Measurements from ENCODE around the gene PSMD10. TPM values are rescaled to one million over a fixed set of nuclear protein-coding genes. Genes with fewer than 3 reads are reported as not detected.

Gene PSMD10
- total RNA-seq, 4 donors from 2014 or later, result 39.4 to 53.4 (median 42.1) TPM

DNA sequence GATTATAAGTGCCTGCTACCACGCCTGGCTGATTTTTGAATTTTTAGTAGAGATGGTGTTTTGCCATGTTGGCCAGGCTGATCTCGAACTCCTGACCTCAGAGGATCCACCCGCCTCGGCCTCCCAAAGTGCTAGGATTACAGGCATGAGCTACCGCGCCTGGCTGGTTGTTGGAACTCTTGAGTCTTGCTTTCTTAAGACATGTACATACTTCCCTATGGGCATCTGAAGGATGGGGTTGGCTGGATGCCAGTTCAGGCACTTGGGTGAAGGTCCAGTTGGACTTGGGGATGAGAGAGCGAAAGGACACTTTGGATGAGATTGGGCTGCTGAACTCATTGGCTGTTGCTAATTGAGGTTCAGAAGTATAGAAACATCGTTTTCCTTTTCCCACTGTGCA is 40.7 kb upstream of the PSMD10 start:
- TF ChIP-seq POLR2AphosphoS5 (IDR thresholded peaks at IDR 0.05), result no peak
- Histone ChIP-seq H3K27ac (no peak overlapping the region), H3K36me3 (peaks cover 0 to 25% of the 10 kb centered on the region in 2 donors), H3K9me3 (no peaks in the 10 kb centered on the region), H3K4me3 (no peak overlapping the region), H3K27me3 (no peaks in the 10 kb centered on the region), H3K4me1 (no peaks in the 10 kb centered on the region)
- no peak for ATAC-seq
- 88% methylated on average over 2 of the region's 8 CpGs; no CpG with 5 or more reads in 1 of the 2 donors for WGBS, 2 donors (ENCODE audit: low coverage in 1 of 2)

DNA sequence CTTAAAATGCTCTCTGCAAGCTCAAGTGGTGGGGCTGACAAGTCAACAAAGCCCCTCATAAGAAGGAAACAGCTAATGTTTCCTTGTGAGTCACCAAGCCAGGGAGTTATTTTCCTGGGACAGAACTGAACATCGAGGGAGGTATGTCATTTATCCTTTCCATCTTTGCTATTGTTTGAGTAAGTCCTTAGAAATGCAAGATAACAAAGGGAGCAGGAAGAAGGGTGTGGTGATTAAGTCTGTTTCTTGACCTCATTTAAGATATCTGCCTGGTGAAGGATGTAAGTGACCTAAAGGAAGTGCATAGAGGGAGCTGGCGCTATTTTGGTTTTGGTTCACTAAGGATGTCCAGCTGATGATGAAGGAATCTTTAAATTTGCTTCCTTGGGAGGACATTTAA is 40.1 kb upstream of the PSMD10 start:
- H3K27ac ChIP-seq, result no peak overlapping the region
- H3K36me3 ChIP-seq, result peaks cover 0 to 25% of the 10 kb centered on the region in 2 donors
- H3K27me3 ChIP-seq, result no peaks in the 10 kb centered on the region
- no peak for ATAC-seq
- no peaks in the 10 kb centered on the region for H3K9me3 ChIP-seq
- H3K4me1 ChIP-seq, result no peaks in the 10 kb centered on the region
- WGBS, 2 donors (ENCODE audit: low coverage in 1 of 2), result 55 to 71% methylated on average over 2 of the region's 2 CpGs
- no peak overlapping the region for H3K4me3 ChIP-seq
- TF ChIP-seq EP300 (IDR thresholded peaks at IDR 0.05) (no peak), POLR2A (IDR thresholded peaks at IDR 0.05) (no peak), POLR2AphosphoS5 (IDR thresholded peaks at IDR 0.05) (no peak), CTCF (IDR thresholded peaks at IDR 0.05) (no peak)

DNA sequence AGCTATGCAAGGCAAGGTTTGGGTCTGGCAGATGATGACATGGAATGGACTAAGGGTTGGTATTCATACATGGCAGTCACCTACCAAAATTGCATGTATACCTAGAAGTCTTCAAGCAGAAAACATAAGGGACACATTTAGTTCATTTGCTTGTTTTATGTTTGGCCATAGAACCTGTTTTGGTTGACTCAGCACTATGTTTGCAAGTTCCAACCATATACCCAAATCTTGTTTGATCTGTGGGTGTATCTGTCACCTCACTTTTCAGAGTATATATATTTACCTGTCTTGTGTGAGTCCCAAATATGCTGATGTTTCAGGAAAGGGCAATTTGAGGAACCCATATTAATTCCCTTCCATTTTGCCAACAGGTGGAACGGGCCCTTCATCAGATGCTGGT is 39.5 kb upstream of the PSMD10 start:
- H3K27me3 ChIP-seq, result no peaks in the 10 kb centered on the region
- no peak overlapping the region for H3K4me3 ChIP-seq
- H3K36me3 ChIP-seq, result peaks cover 0 to 25% of the 10 kb centered on the region in 2 donors
- ATAC-seq, result no peak
- WGBS, 2 donors (ENCODE audit: low coverage in 1 of 2), result 80% methylated on average over 1 of the region's 1 CpG; no CpG with 5 or more reads in 1 of the 2 donors
- no peak for TF ChIP-seq EP300 (IDR thresholded peaks at IDR 0.05)
- H3K4me1 ChIP-seq, result no peaks in the 10 kb centered on the region
- no peak overlapping the region for H3K27ac ChIP-seq
- H3K9me3 ChIP-seq, result no peaks in the 10 kb centered on the region

DNA sequence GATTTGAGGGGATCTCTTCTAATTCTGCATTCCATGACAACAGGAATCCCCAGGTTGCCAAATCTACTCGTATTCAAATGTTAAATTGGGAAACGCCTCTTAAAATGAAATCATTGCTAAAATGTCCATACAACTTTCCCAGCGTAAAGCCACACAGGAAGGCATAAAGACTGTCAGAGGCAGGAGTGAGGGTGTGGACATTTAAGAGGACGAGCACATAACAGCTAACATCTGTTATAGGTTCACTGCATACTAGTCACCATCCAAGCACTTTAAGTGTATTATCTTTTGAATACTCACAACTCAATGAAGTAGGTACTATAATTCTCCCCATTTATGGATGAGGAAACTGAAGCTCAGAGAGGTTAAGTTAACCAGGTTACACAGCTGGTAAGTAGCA is 35.8 kb upstream of the PSMD10 start:
- ATAC-seq, result no peak
- WGBS, 2 donors (ENCODE audit: low coverage in 1 of 2), result 80 to 90% methylated on average over 2 to 4 of the region's 4 CpGs

DNA sequence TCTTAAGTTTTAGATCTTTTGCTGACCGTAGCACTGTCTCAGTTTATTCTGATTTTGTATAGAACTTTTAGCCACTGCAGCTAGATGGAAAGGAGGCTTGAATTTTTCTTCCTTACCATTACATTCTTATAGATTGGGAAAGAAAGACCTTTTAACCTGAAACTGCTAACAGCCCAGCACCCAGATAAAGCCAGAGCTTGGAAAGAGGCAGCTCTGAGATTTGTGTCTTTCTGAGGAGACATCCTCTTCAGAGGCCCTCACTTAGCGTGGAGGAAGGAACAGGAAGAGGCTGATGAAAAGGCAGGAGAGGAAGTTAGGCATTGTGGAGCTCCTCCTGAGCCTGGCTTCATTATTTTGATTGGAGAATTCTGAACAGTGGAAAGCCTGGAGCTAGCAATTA is 35.3 kb upstream of the PSMD10 start:
- peaks cover 0 to 9% of the 10 kb centered on the region in 2 donors for H3K36me3 ChIP-seq
- no peak for ATAC-seq
- H3K4me1 ChIP-seq, result peaks cover 0 to 16% (median 0%) of the 10 kb centered on the region in 3 donors
- H3K27me3 ChIP-seq, result no peaks in the 10 kb centered on the region
- TF ChIP-seq EP300 (IDR thresholded peaks at IDR 0.05) (no peak), CTCF (IDR thresholded peaks at IDR 0.05) (no peak), POLR2A (IDR thresholded peaks at IDR 0.05) (no peak), POLR2AphosphoS5 (IDR thresholded peaks at IDR 0.05) (no peak)
- H3K27ac ChIP-seq, result no peak overlapping the region
- 57 to 80% methylated on average over 1 to 2 of the region's 2 CpGs for WGBS, 2 donors (ENCODE audit: low coverage in 1 of 2)
- H3K4me3 ChIP-seq, result no peak overlapping the region
- H3K9me3 ChIP-seq, result no peaks in the 10 kb centered on the region

More for the DNA sequence above, 35.8 kb upstream of the PSMD10 start:
- Histone ChIP-seq H3K27ac (no peak overlapping the region), H3K4me1 (peaks cover 0 to 12% (median 0%) of the 10 kb centered on the region in 3 donors), H3K27me3 (no peaks in the 10 kb centered on the region), H3K9me3 (no peaks in the 10 kb centered on the region), H3K4me3 (no peak overlapping the region), H3K36me3 (peaks cover 0 to 12% of the 10 kb centered on the region in 2 donors)
- TF ChIP-seq CTCF (IDR thresholded peaks at IDR 0.05), result no peak

- 100% methylated on average over 1 of the region's 3 CpGs; no CpG with 5 or more reads in 1 of the 2 donors for WGBS, 2 donors (ENCODE audit: low coverage in 1 of 2)
- no peak for ATAC-seq
- no peaks in the 10 kb centered on the region for H3K9me3 ChIP-seq
- no peaks in the 10 kb centered on the region for H3K27me3 ChIP-seq
- peaks cover 0 to 36% (median 0%) of the 10 kb centered on the region in 3 donors for H3K4me1 ChIP-seq
- H3K36me3 ChIP-seq, result peaks cover 0 to 4% of the 10 kb centered on the region in 2 donors
- no peak overlapping the region for H3K27ac ChIP-seq
- TF ChIP-seq EP300 (IDR thresholded peaks at IDR 0.05) (no peak), POLR2AphosphoS5 (IDR thresholded peaks at IDR 0.05) (no peak), POLR2A (IDR thresholded peaks at IDR 0.05) (no peak), CTCF (IDR thresholded peaks at IDR 0.05) (no peak)
- no peak overlapping the region for H3K4me3 ChIP-seq
Observed at GRCh38 chrX:108123591-108124366, 32.4 kb upstream of the PSMD10 start.
